HG03432 (cell line): Measurements from ENCODE around the gene JPH3.
"Not testable (repeated sequence)": the region's sequence is repeated elsewhere in the genome, so short reads cannot be mapped to it uniquely, and the experiment has no call there.

ENCODE experiments used
- ATAC-seq: cut with Tn5 transposase; IDR thresholded peaks from one replicate; pipeline ENCODE4 v1.9.1; 2021; ENCODE audit warnings: mild to moderate bottlenecking, moderate library complexity; ENCODE audit not compliant: unreplicated experiment

The JPH3 gene

DNA sequence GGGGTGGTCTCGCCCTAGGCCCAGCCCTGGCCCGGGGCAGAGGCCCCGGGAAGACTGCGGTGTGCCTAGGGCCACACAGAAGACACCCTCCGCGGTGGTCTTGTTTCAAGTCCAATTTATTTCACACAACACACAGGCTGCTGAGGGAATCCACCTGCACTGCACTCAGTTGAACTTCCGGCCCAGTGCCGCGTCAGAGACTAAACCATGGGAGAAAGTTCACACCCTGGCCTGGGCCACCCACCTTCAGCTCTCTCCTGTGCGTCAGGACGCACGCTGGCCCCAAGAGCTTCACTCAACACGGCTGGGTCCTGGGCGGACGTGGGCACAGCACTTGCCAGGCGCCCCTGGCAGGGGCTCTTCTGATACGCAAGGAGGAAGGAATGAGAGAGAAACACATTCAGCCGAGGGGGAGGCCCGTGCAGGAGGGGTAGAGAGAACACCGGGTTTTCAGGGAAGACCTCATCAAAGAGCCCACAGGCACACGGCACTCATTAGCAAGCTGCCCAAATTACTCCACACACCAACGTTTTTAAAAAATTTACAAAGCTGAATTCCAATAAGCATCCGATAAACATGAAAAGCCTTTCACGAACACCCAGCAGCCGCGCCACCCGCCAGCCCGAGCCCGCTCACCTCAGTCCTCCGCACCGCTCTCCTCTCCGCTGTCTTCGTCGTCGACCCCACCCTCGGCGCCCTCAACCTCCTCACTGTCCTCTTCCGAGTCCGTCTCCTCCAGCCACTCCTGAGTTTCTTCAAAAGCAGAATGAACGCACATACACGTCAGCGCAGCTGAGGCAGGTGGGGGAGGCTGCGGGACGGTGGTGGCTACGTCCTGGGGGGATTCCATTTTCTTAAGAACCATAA lies 105.6 kb downstream of the JPH3 start:
- no peak for ATAC-seq

DNA sequence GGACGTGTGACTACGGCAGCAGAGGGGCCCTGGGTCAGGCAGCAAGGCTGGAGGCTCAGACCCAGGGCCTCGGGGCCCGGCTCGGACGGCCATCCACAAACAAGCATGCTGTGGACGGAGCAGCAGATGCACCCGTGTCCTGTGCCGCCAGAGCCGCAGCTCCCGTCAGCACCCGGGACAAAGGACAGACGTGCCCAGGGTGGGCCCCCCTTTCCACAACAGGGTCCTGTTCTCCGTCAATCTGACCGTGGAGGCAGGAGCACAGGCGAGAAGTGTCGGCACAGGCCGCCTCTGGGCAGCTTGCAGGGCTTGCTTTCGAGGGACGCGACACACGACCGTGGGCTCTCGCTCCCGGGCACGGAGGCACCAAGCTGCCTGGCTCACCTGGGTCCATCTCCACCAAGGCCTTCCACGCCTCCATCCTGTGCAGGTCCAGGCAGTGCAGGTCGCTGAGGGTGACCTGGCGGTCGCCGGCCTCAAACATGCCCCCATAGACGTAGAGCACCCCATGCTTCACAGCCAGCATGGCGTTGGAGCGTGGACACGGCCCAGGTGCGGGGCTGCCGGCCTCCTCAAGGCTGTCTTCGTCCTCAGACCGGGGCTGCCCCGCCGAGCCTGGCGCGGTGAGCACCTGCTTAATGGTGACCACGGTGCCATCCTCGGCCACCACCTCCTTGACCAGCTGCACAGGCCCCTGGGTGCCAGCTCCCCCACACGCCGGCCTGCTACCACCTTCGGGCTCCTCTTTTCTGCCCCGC lies 106.8 kb downstream of the JPH3 start:
- no peak for ATAC-seq

GRCh38 chr16:87709677-87710076 lies 107.4 kb downstream of the JPH3 start:
- ATAC-seq: no peak

DNA sequence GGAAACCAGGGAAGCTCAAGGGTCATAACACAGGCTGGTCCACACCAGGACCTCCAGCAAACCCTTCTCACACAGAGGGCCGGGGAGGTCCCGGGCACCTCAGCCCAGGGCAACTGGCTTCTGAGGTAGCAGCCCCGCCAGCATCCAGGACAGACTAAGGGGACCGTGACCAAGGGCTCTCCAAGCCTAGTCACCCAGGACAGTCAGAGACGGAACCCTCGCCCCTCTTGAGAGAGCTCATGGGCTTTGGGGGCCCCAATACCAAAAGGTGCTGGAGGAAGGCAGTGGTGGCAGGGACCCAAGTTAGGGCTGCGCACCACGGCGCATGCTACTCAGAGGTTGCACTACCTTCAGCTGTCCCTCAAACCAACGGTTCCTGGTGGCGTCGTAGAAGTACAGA lies 108.6 kb downstream of the JPH3 start:
- ATAC-seq: no peak

GRCh38 chr16:87712184-87712762 lies 110.0 kb downstream of the JPH3 start:
- ATAC-seq: no peak

GRCh38 chr16:87713451-87714229 lies 111.3 kb downstream of the JPH3 start:
- no peak for ATAC-seq

DNA sequence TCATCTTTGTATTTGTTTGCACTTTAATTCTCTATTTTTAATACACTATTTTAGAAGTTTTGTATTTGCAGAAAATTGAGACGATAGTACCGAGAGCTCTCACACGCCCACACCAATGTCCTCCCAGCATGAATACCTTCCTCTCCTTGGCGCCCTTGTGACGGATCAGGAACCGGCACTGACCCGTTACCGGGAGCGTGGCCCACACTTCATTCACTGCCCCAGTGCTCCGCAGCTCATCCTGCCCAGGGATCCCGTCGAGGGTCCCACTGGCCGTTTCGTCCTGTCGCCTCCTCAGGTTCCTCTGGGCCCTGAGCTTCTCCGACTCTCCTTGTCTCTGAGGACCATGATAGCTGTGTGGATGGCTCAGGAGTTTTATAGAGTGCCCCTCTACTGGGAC lies 112.9 kb downstream of the JPH3 start:
- ATAC-seq: no peak

DNA sequence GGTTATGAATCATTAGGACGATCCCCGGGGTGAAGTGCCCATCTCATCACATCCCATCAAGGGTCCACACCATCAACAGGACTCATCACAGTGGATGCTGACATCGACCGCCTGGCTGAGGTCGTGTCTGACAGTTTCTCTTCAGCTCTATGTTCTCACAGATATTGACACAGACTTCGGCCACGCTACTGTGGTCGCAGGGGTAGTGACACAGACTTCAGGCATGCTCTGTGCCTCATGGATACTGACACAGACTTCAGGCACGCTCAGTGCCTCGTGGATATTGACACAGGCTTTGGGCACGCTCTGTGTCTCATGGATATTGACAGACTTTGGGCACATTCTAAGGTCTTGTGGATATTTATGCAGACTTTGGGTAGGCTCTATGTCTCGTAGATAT lies 113.3 kb downstream of the JPH3 start:
- no peak for ATAC-seq

GRCh38 chr16:87718831-87719230 lies 116.5 kb downstream of the JPH3 start:
- ATAC-seq: not testable (repeated sequence)

- no peak for ATAC-seq
Measured at GRCh38 chr16:87720446-87720845, 118.1 kb downstream of the JPH3 start.

DNA sequence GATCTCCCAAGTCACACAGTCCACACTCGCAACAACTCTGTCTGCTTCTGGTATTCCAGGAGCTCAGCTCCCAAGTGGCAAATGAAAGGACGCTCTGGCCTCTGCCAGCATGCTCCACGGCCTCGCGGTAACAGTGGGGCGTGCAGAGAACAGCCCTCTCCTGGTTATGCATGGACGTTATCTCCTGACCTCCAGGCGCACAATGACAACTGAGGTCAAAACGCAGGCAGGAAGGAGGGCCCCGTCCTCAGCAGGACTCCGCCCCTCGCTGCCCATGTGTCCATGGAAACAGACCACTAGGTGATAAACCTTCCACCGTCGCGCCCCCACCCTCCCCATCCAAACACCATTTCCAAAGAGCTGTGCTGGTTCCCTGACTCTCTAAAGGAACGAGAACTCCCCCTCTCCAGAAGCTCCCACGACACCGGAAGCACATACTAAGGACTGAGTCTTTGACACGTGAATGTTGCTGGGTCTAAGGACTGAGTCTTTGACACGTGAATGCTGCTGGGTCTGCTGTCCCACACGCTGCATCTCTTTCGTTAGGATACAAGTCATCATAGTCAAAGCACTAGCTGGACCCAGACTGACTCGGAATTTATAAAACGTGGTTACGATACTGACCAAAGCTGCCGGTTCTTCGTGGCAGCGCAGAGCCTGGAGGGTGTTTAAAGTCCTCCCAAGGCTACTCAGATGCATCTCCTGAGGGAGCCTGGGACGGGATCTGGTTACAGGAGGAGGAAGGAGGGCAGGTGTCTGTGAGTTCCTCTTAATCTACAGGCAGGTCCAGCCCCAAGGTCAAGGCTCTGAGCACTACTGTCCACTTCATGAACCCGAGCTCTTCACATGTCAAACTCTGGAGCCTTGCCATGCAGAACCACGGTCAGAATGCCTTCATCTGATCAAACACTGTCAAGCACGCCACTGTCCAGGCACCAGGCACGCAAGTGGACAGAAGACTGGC lies 119.6 kb downstream of the JPH3 start:
- ATAC-seq: no peak

DNA sequence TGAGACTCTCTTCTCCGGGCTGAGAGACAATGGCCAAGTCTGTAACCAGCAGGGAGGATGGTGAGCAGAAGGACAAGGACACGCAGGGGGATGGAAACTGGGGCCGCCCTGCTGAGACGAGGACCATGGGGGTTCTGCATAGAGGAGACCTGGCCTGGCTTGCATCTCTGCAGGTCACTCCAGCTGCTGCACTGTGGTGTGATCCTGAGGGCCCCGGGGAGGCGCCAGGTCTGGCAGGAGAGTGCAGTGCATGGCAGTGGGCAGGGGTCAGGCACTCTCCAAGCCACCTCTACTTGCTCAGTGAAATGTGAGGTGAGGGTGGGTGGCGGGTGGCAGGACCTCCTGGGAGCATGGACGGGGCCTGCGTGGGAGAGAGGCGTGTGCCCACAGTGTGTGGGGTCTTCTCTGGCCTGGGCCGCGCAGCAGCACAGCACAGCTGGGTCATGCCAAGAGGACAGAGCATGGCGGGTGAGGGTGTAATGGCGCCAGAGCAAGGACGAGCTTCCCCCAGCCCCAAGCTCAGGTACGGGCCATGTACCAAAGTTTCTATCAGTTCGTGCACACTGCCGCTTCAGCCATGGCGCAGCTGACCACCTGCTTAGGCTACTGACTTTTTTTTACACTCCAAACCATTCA lies 120.4 kb downstream of the JPH3 start:
- ATAC-seq: no peak

- no peak for ATAC-seq
Measured at GRCh38 chr16:87723226-87723623, 120.9 kb downstream of the JPH3 start.

DNA sequence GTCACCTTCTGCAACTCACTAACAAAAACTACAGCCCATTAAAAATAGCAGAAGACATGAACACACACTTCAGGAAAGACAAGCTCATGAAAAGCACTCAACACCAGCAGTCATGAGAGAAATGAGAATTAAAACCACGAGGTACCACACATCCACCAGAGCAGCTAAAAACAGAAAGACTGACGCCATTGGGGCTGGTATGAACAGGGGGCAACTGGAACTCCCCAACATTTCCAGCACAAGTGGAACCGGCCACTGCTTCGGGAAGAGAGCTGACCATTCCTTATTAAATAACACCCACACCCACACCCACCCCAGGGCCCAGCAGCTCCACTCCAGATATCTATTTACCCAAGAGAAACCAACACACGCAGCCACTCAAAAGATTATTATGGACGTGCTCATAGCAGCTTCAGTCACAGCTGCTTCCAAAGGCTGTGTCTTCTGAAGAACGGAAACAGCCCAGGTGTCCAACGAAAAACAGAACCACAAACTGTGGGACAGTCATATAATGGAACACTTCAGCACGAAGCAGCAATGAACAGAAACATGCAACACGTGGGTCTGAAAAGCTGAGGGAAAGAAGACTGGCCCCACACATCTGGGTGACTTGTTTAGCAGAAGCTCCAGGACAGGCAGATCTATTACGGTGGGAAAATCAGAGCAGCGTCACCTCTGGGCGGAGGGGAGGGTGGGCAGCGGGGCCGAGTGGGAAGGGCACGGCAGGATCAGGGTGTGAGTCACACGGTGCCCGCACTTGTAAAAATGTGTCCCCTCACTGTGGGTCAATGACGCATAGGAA lies 122.4 kb downstream of the JPH3 start:
- no peak for ATAC-seq

GRCh38 chr16:87725596-87726235 lies 123.4 kb downstream of the JPH3 start:
- ATAC-seq: no peak

GRCh38 chr16:87726577-87726976 lies 124.3 kb downstream of the JPH3 start:
- not testable (repeated sequence) for ATAC-seq

- ATAC-seq: no peak
Measured at GRCh38 chr16:87727346-87727745, 125.0 kb downstream of the JPH3 start.

DNA sequence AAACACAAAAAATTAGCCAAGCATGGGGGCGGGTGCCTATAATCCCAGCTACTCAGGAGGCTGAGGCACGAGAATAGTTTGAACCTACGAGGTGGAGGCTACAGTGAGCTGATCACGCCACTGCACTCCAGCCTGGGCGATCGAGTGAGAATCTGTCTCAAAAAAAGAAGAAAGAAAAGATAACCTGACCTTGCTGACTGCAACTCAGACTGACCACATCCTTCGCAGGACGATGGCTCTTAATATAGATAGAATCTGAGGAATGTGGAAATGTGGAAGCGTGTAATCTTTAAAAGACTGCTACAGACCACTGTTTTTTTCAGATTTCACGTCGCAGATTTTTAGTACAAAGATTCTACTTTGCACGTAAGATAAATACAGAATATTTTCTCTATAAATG lies 125.7 kb downstream of the JPH3 start:
- ATAC-seq: no peak
